Ishikawa (cell line): ENCODE results near the gene PSMC1.
A peak's percentile ranks its signal among the peaks of the same experiment; 100 is the strongest.

Experiments
- CEBPB ChIP-seq: IDR thresholded peaks from 2 replicates; pipeline ENCODE4 v1.6.1; 2012
- CREB1 ChIP-seq: IDR thresholded peaks from 2 replicates; pipeline ENCODE4 v1.6.1; 2012; ENCODE audit warnings: low read depth
- EP300 ChIP-seq: IDR thresholded peaks from 2 replicates; pipeline ENCODE4 v1.6.1; 2012; ENCODE audit warnings: borderline replicate concordance
- FOXM1 ChIP-seq: IDR thresholded peaks from 2 replicates; pipeline ENCODE4 v1.6.1; 2012; ENCODE audit warnings: low read depth, borderline replicate concordance
- MAX ChIP-seq: IDR thresholded peaks from 2 replicates; pipeline ENCODE4 v1.6.1; 2012
- NFIC ChIP-seq: IDR thresholded peaks from 2 replicates; pipeline ENCODE4 v1.6.1; 2012
- RAD21 ChIP-seq: IDR thresholded peaks from 2 replicates; pipeline ENCODE4 v1.6.1; 2012; ENCODE audit warnings: low read depth
- REST ChIP-seq: IDR thresholded peaks from 2 replicates; pipeline ENCODE4 v1.6.1; 2012; ENCODE audit warnings: low read depth, mild to moderate bottlenecking
- TAF1 ChIP-seq: IDR thresholded peaks from 2 replicates; pipeline ENCODE4 v1.6.1; 2012; ENCODE audit warnings: low read depth, mild to moderate bottlenecking
- TCF12 ChIP-seq: IDR thresholded peaks from 2 replicates; pipeline ENCODE4 v1.6.1; 2012; ENCODE audit warnings: low read depth
- TEAD4 ChIP-seq: IDR thresholded peaks from 2 replicates; pipeline ENCODE4 v1.6.1; 2012
- YY1 ChIP-seq: IDR thresholded peaks from 2 replicates; pipeline ENCODE4 v1.6.1; 2012; ENCODE audit warnings: low read depth
- TF ChIP-seq, protein P1 (sequence below): IDR thresholded peaks from 2 replicates; pipeline ENCODE4 v1.6.1; 2012

- peak; percentile 63 for TF ChIP-seq MAX
- no peak for TF ChIP-seq NFIC
- 0 out of 2 replicates have a peak, but pooled peaks have one; percentile 5 for TF ChIP-seq TEAD4
- peak; percentile 91 for TF ChIP-seq TAF1
- TF ChIP-seq CEBPB: no peak; the same call in 1 of the 2 replicates
- TF ChIP-seq, protein P1, sequence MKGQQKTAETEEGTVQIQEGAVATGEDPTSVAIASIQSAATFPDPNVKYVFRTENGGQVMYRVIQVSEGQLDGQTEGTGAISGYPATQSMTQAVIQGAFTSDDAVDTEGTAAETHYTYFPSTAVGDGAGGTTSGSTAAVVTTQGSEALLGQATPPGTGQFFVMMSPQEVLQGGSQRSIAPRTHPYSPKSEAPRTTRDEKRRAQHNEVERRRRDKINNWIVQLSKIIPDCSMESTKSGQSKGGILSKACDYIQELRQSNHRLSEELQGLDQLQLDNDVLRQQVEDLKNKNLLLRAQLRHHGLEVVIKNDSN: no peak
- peak; percentile 43; the same call in 1 of the 2 replicates for TF ChIP-seq TCF12
- no peak for TF ChIP-seq CREB1
- TF ChIP-seq RAD21: no peak
- peak; percentile 84 for TF ChIP-seq YY1
- TF ChIP-seq EP300: no peak
- TF ChIP-seq REST: 0 out of 2 replicates have a peak, but pooled peaks have one; percentile 17
- no peak for TF ChIP-seq FOXM1
These were observed at the start of gene PSMC1 for GRCh38 chr14:90256354-90257131.
